Measurements from ENCODE around the gene THAP12. TPM values are rescaled to one million over a fixed set of nuclear protein-coding genes. Genes with fewer than 3 reads are reported as not detected.
A peak's percentile ranks its signal among the peaks of the same experiment; 100 is the strongest.

Gene THAP12
- total RNA-seq, 2 donors from 2014 or later = 55.9 to 66.6 TPM

DNA sequence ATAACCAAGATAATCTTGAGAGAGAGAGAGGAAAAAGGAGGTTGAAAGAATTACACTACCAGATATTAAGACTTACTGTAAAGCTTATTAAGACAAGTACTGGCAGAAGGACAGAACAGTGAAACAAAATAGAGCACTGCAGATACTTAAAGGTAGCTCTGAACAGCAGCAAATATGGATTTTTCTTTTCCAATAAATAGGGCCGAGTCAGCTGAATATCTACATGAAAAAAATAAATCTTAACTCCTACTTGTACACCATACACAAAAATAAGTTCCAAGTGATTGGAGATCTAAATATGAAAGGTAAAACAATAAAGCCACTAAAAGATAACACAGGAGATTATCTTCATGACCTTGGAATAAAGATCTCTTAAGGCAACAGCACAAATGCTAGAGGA, 12.4 kb downstream of the THAP12 start:
- no peak overlapping the region for H3K4me3 Mint-ChIP-seq
- H3K4me1 Mint-ChIP-seq (ENCODE audit: low read depth) = peaks cover 58% of the 10 kb centered on the region
- no peak for ATAC-seq (replicated peaks in 1 of 2)

DNA sequence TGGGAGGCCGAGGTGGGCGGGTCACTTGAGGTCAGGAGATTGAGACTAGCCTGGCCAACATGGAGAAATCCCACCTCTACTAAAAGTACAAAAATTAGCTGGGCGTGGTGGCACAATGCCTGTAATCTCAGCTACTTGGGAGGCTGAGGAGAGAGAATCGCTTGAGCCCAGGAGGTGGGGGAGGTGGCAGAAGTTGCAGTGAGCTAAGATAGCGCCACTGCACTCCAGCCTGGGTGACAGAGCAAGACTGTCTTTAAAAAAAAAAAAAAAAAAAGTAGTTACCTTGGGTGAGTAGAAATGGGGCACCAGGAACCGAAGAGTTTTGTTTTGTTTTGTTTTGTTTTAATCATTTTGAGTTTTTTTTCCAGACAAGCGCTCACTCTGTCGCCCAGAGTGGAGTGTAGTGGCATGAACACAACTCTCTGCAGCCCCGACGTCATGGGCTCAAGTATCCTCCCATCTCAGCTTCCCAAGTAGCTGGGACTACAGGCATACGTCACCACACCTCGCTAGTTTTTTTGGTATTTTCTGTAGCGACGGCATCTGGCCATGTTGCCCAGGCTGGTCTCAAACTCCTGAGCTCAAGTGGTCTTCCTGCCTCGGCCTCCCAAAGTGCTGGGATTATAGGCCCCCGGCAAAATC, 15.8 kb downstream of the THAP12 start:
- no peaks in the 10 kb centered on the region for H3K27me3 Mint-ChIP-seq (ENCODE audit: low read depth)
- ATAC-seq (replicated peaks in 1 of 2) (no peak), DNase-seq (no peak)
- H3K4me1 Mint-ChIP-seq (ENCODE audit: low read depth) = peaks cover 55% of the 10 kb centered on the region
- H3K27ac Mint-ChIP-seq = no peak overlapping the region
- no peaks in the 10 kb centered on the region for H3K9me3 Mint-ChIP-seq
- H3K4me3 Mint-ChIP-seq = no peak overlapping the region
- H3K36me3 Mint-ChIP-seq (ENCODE audit: insufficient read depth in 2 of 2) = peaks cover 0 to 21% of the 10 kb centered on the region in 2 donors

More for the DNA sequence above, 12.4 kb downstream of the THAP12 start:
- peaks cover 0 to 10% of the 10 kb centered on the region in 2 donors for H3K36me3 Mint-ChIP-seq (ENCODE audit: insufficient read depth in 2 of 2)
- H3K27me3 Mint-ChIP-seq (ENCODE audit: low read depth) = no peaks in the 10 kb centered on the region
- no peaks in the 10 kb centered on the region for H3K9me3 Mint-ChIP-seq
- DNase-seq = no peak
- peak overlapping the region; percentile 81 for H3K27ac Mint-ChIP-seq

DNA sequence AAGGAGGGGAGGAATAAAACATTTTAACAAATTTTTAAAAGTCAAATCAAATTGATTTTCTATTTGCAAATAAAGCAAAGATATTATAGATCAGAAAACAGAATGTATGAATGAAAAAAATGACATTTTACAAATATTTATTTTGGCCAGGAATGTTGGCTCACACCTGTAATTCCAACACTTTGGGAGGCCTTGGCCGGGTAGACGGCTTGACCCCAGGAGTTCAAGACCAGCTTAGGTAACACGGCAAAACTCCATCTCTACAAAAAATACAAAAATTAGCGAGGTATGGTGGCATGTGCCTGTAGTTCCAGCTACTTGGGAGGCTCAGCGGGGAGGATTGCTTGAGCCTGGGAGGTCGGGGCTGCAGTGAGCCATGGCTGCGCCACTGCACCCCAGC, 18.2 kb downstream of the THAP12 start:
- Mint-ChIP-seq H3K4me1 (ENCODE audit: low read depth) (peaks cover 35% of the 10 kb centered on the region), H3K36me3 (ENCODE audit: insufficient read depth in 2 of 2) (peaks cover 0 to 33% of the 10 kb centered on the region in 2 donors)

DNA sequence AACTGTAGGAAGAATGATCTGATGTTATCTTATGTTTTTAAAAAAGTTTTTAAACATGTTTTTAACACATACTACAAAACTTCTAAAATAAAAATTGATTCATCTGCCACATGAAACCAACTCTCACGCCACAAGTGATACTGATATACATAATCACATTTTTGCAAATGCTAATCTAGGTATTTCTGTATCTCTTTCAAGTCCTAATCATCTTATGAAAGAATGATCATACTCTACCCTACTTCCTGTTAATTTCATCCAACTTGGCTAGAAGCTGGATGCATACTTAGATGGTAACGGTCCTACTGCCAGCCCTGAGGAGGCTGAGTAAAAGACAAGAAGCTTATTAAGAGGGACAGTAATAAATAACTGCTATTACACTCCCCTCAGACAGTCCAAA, 19.2 kb downstream of the THAP12 start:
- Mint-ChIP-seq H3K9me3 (no peaks in the 10 kb centered on the region), H3K27me3 (ENCODE audit: low read depth) (no peaks in the 10 kb centered on the region), H3K36me3 (ENCODE audit: insufficient read depth in 2 of 2) (peaks cover 0 to 33% of the 10 kb centered on the region in 2 donors), H3K27ac (no peak overlapping the region), H3K4me1 (ENCODE audit: low read depth) (peaks cover 35% of the 10 kb centered on the region), H3K4me3 (peak overlapping the region in 1 of 2 donors; percentile 27)
- ATAC-seq (replicated peaks in 1 of 2) (peak; percentile 34 to 38), DNase-seq (no peak)

More for the DNA sequence above, 18.2 kb downstream of the THAP12 start:
- no peak for ATAC-seq (replicated peaks in 1 of 2)
- DNase-seq = no peak
- no peak overlapping the region for H3K4me3 Mint-ChIP-seq
- H3K27me3 Mint-ChIP-seq (ENCODE audit: low read depth) = no peaks in the 10 kb centered on the region
- no peaks in the 10 kb centered on the region for H3K9me3 Mint-ChIP-seq
- no peak overlapping the region for H3K27ac Mint-ChIP-seq

DNA sequence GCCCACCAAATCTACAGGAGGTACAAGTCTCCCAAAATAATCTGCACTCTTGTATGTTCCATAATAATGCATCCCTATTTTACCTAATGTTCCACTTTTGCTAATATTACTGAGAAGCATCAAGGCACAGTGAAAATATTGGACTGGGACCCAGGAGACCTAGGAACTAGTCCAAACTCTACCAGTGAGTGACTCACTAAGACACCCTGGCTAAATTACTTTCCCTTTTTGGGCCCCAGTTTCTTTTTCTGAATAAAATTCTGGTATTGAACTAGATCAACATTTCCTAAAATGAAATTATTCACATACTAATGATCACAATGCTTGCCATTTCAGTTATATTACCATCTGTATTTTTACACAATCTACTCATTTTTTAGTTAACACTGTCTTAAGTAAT, 19.6 kb downstream of the THAP12 start:
- Mint-ChIP-seq H3K4me1 (ENCODE audit: low read depth) (peaks cover 35% of the 10 kb centered on the region), H3K36me3 (ENCODE audit: insufficient read depth in 2 of 2) (peaks cover 0 to 33% of the 10 kb centered on the region in 2 donors), H3K27me3 (ENCODE audit: low read depth) (no peaks in the 10 kb centered on the region), H3K4me3 (no peak overlapping the region), H3K27ac (no peak overlapping the region), H3K9me3 (no peaks in the 10 kb centered on the region)
- ATAC-seq (replicated peaks in 1 of 2) = peak in 1 of 2 donors; percentile 36
- DNase-seq = no peak

DNA sequence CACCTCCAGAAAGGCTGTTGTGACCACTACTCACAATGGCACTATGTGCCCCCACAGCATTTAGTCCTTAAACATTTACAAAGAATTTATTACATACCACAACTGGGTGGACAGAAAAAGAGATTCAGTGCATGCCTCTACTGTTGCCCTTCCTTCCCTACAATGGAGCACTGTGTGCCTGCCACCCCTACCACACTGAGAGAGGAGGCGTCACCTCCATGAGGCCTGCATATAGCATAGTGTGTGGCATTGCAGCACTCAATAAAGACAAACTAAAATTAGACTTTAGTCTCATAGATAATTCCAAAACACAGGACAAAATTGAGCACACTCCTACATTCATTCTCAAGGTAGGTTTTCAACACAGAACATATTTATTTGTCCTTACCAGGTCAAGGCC, 25.8 kb downstream of the THAP12 start:
- Mint-ChIP-seq H3K9me3 (peaks cover 0 to 2% of the 10 kb centered on the region in 2 donors), H3K4me3 (no peak overlapping the region), H3K4me1 (ENCODE audit: low read depth) (no peaks in the 10 kb centered on the region), H3K27ac (no peak overlapping the region), H3K36me3 (ENCODE audit: insufficient read depth in 2 of 2) (peaks cover 20 to 52% of the 10 kb centered on the region in 2 donors), H3K27me3 (ENCODE audit: low read depth) (no peaks in the 10 kb centered on the region)
- DNase-seq (no peak), ATAC-seq (replicated peaks in 1 of 2) (no peak)

DNA sequence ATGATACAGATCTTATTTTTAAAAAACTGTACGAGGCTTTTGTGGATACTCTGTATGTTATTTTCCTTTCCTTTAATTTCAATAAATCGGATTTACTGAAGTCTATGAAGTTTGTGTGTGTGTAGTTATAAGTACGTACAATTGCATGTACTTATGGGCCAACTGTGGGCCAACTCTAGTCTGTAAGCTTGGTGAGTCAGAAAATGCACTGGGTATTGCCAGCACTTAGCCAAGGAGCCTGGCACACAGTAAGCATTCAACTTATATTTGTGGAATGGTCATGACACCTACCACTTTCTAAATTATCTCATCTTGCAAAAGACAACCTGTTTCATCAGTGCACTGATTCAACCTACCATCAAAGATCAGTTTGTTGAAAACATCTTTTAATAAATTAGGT, 32.6 kb downstream of the THAP12 start:
- peaks cover 0 to 2% of the 10 kb centered on the region in 2 donors for H3K9me3 Mint-ChIP-seq
- peaks cover 5 to 16% of the 10 kb centered on the region in 2 donors for H3K36me3 Mint-ChIP-seq (ENCODE audit: insufficient read depth in 2 of 2)
- ATAC-seq (replicated peaks in 1 of 2) (no peak), DNase-seq (no peak)
- no peaks in the 10 kb centered on the region for H3K4me1 Mint-ChIP-seq (ENCODE audit: low read depth)
- H3K4me3 Mint-ChIP-seq = no peak overlapping the region
- H3K27ac Mint-ChIP-seq = no peak overlapping the region
- H3K27me3 Mint-ChIP-seq (ENCODE audit: low read depth) = no peaks in the 10 kb centered on the region

DNA sequence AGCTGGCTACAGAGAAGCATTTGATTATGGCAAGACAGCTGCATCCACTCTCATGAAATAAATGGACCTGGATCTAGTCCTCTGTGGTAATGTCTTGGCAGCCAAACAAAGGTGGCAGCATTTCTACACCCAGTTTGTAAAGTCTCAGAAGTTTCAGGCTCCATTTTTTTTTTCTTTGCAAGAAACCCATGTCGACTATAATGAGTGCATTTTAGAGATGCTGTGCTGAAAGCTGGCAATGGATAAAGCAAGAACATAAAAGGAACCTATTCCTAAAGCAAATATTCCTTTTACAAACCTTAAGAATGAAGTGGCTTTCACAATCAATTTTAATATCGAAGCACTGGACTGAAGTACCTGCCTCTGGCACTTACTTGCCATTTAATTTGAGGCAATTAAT, 33.5 kb downstream of the THAP12 start:
- Mint-ChIP-seq H3K36me3 (ENCODE audit: insufficient read depth in 2 of 2) (peaks cover 2 to 8% of the 10 kb centered on the region in 2 donors), H3K27me3 (ENCODE audit: low read depth) (no peaks in the 10 kb centered on the region), H3K9me3 (peaks cover 0 to 2% of the 10 kb centered on the region in 2 donors), H3K4me1 (ENCODE audit: low read depth) (no peaks in the 10 kb centered on the region), H3K4me3 (no peak overlapping the region), H3K27ac (no peak overlapping the region)
- no peak for DNase-seq
- ATAC-seq (replicated peaks in 1 of 2) = no peak

DNA sequence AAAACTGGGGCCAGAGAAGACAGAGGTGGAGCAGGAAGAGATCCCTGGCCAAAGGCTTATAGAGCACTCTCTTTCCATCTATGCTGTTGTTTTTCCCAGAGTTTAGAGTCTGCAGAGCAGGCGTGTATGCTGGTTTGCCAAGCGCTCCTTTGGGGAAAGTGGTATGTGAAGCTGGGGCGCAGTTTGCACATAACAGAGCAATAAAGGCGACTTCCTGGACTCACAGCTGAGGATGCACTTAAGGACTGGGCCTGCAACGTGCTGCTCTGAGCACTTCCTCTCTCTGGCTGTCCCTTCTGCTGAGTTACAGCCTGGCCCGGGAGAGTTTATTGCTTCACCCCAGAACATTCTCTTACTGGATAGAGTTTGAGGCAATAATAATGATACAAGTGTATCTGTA, 41.7 kb downstream of the THAP12 start:
- ATAC-seq (replicated peaks in 1 of 2) = no peak
- peak overlapping the region; percentile 31 for H3K27ac Mint-ChIP-seq

DNA sequence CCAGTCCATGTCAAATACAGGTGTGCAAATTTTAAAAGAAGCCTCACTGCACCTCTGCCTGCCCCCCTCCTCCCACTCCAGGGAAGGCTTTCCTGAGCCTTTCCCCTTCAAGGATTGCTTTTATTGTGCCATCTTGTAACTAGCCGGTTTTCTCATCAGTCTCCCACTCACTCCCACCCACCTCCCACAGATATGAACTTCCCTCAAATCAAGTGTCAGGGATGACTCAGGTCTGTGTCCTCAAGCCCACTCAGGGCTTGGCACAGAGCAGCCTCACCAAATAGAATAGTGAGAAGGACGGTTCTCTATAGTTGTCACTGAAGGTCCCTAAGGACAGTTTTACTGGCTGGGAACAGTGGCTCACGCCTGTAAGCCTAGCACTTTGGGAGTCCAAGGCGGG, 43.0 kb downstream of the THAP12 start:
- Mint-ChIP-seq H3K9me3 (peaks cover 7 to 9% of the 10 kb centered on the region in 2 donors), H3K4me3 (no peak overlapping the region), H3K4me1 (ENCODE audit: low read depth) (peaks cover 7% of the 10 kb centered on the region), H3K27me3 (ENCODE audit: low read depth) (no peaks in the 10 kb centered on the region), H3K36me3 (ENCODE audit: insufficient read depth in 2 of 2) (peaks cover 7 to 9% of the 10 kb centered on the region in 2 donors), H3K27ac (no peak overlapping the region)
- ATAC-seq (replicated peaks in 1 of 2) (no peak), DNase-seq (no peak)

More for the DNA sequence above, 41.7 kb downstream of the THAP12 start:
- H3K9me3 Mint-ChIP-seq = peaks cover 4 to 8% of the 10 kb centered on the region in 2 donors
- H3K4me3 Mint-ChIP-seq = no peak overlapping the region
- DNase-seq = no peak
- peaks cover 7% of the 10 kb centered on the region for H3K4me1 Mint-ChIP-seq (ENCODE audit: low read depth)
- no peaks in the 10 kb centered on the region for H3K27me3 Mint-ChIP-seq (ENCODE audit: low read depth)
- H3K36me3 Mint-ChIP-seq (ENCODE audit: insufficient read depth in 2 of 2) = peaks cover 4 to 6% of the 10 kb centered on the region in 2 donors

DNA sequence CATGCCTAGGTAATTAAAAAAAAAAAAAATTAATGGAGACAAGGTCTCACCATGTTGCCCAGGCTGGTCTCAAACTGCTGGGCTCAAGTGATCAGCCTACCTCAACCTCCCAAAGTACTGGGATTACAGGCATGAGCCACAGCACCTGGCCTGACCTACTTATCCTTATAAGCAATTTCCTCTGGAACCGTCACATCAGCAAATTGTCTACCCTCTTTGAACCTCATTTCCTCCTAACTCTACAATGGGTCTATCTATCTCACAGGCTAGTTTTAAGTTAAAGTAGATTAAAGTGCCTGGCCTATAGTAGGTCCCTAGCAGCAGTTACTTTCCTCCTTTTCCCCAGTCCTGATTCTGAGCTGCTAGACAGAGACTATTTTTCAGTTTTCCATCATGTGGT, 43.5 kb downstream of the THAP12 start:
- Mint-ChIP-seq H3K4me1 (ENCODE audit: low read depth) (peaks cover 7% of the 10 kb centered on the region), H3K27ac (no peak overlapping the region), H3K4me3 (no peak overlapping the region), H3K9me3 (peaks cover 7 to 9% of the 10 kb centered on the region in 2 donors), H3K36me3 (ENCODE audit: insufficient read depth in 2 of 2) (peaks cover 7 to 9% of the 10 kb centered on the region in 2 donors), H3K27me3 (ENCODE audit: low read depth) (no peaks in the 10 kb centered on the region)
- ATAC-seq (replicated peaks in 1 of 2) (peak in 1 of 2 donors; percentile 4), DNase-seq (no peak)

DNA sequence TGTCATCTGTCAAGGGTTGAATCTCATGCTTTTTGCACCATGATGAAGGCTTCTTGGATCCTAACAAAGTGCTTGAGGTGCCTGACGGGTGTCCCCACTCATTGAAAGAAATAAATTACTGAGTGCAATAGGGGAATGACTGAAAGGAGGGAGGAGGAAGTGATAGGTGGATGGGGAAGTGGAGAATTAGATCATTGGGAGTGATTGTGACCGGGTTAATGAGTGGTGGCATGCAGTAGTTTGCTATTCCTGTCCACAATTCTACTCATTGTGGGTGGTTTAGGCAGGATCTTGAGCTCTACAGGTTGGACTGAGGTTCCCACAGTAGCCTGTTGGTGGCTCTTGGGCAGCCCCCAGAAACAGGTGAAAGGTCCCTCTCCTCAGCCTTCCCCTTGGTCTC, 44.3 kb downstream of the THAP12 start:
- Mint-ChIP-seq H3K4me3 (no peak overlapping the region), H3K9me3 (peaks cover 7 to 9% of the 10 kb centered on the region in 2 donors), H3K36me3 (ENCODE audit: insufficient read depth in 2 of 2) (peaks cover 7 to 9% of the 10 kb centered on the region in 2 donors), H3K27me3 (ENCODE audit: low read depth) (no peaks in the 10 kb centered on the region), H3K27ac (no peak overlapping the region), H3K4me1 (ENCODE audit: low read depth) (peaks cover 7% of the 10 kb centered on the region)
- DNase-seq (no peak), ATAC-seq (replicated peaks in 1 of 2) (no peak)

DNA sequence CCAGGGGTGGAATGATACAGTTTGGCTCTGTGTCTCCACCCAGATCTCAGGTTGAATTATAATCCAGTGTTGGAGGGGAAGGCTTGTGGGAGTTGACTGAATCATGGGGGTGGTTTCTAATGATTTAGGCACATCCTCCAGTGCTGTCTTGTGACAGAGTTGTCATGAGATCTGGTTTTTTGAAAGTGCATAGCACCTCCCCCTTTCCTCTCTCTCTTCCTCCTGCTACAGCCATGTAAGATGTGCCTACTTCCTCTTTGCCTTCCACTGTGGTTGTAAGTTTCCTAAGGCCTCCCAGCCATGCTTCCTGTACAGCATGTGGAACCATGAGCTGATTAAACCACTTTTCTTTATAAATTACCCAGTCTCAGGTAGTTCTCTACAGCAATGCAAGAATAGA, 45.1 kb downstream of the THAP12 start:
- no peak overlapping the region for H3K4me3 Mint-ChIP-seq

More for the DNA sequence above, 45.1 kb downstream of the THAP12 start:
- Mint-ChIP-seq H3K27me3 (ENCODE audit: low read depth) (no peaks in the 10 kb centered on the region), H3K9me3 (peaks cover 7 to 9% of the 10 kb centered on the region in 2 donors), H3K4me1 (ENCODE audit: low read depth) (peaks cover 7% of the 10 kb centered on the region), H3K36me3 (ENCODE audit: insufficient read depth in 2 of 2) (peaks cover 7 to 9% of the 10 kb centered on the region in 2 donors), H3K27ac (no peak overlapping the region)
- no peak for ATAC-seq (replicated peaks in 1 of 2)
- DNase-seq = no peak
